Keratinocyte (primary cell): ENCODE results near the gene SYNE2. TPM values are rescaled to one million over a fixed set of nuclear protein-coding genes. Genes with fewer than 3 reads are reported as not detected.

Experiments
- DNase-seq: peaks from one replicate; pipeline ENCODE4 v3.0.0-alpha.2; 2011; ENCODE audit warnings: low read depth, missing footprints, low spot score
- FAIRE-seq: peaks from 2 replicates; lab custom pipeline; 2011; peaks lifted over from hg19 to GRCh38; lab: Jason Lieb, UNC
- H2AFZ ChIP-seq: 2 replicates; pipeline ENCODE4 v1.6.0; 2012; ENCODE audit warnings: low read length, control low read depth, inconsistent platforms; ENCODE audit not compliant: control insufficient read depth
- H3K27ac ChIP-seq: 2 replicates; pipeline ENCODE4 v1.5.1; 2011; ENCODE audit warnings: low read length; ENCODE audit not compliant: control insufficient read depth, insufficient read depth
- H3K27me3 ChIP-seq: 3 replicates; pipeline ENCODE4 v1.6.0; 2011; ENCODE audit warnings: low read length; ENCODE audit not compliant: control insufficient read depth, insufficient read depth; ENCODE audit errors: extremely low read depth
- H3K36me3 ChIP-seq, 2 experiments: 2 replicates in 1 of 2; 3 replicates in 1 of 2; pipeline ENCODE4 v1.5.1; 2011; ENCODE audit warnings: low read length in 2 of 2, mild to moderate bottlenecking in 1 of 2; ENCODE audit not compliant: control insufficient read depth in 2 of 2, insufficient read depth in 2 of 2; ENCODE audit errors: extremely low read depth in 1 of 2
- H3K4me1 ChIP-seq: 3 replicates; pipeline ENCODE4 v1.5.1; 2011; ENCODE audit warnings: low read length; ENCODE audit not compliant: control insufficient read depth, insufficient read depth; ENCODE audit errors: extremely low read depth
- H3K4me2 ChIP-seq: 3 replicates; pipeline ENCODE4 v1.6.0; 2011; ENCODE audit warnings: low read depth, low read length; ENCODE audit not compliant: control insufficient read depth, insufficient read depth; ENCODE audit errors: extremely low read depth
- H3K4me3 ChIP-seq, 3 experiments: fragments of 200-600 bp in 1 of 3; sonication (generic) in 1 of 3; 2 replicates in 2 of 3; 3 replicates in 1 of 3; pipeline ENCODE4 v1.5.1; 2011 to 2016; ENCODE audit warnings: low read length in 3 of 3, mild to moderate bottlenecking in 3 of 3, control low read depth in 2 of 3, inconsistent platforms in 1 of 3, low read depth in 1 of 3, mixed read lengths in 1 of 3, mixed run types in 1 of 3, moderate library complexity in 1 of 3; ENCODE audit not compliant: control insufficient read depth in 2 of 3, insufficient read depth in 2 of 3; ENCODE audit errors: extremely low read depth in 1 of 3
- H3K79me2 ChIP-seq: 2 replicates; pipeline ENCODE4 v1.6.0; 2012; ENCODE audit warnings: low read length; ENCODE audit not compliant: control insufficient read depth, insufficient read depth
- H3K9ac ChIP-seq: 3 replicates; pipeline ENCODE4 v1.6.0; 2011; ENCODE audit warnings: low read length; ENCODE audit not compliant: control insufficient read depth, insufficient read depth; ENCODE audit errors: extremely low read depth
- H3K9me1 ChIP-seq: 3 replicates; pipeline ENCODE4 v1.6.0; 2011; ENCODE audit warnings: low read length; ENCODE audit not compliant: control insufficient read depth, insufficient read depth; ENCODE audit errors: extremely low read depth
- H3K9me3 ChIP-seq: 2 replicates; pipeline ENCODE4 v1.5.1; 2012; ENCODE audit warnings: low read depth, low read length; ENCODE audit not compliant: control insufficient read depth
- H4K20me1 ChIP-seq: 3 replicates; pipeline ENCODE4 v1.6.0; 2011; ENCODE audit warnings: low read length; ENCODE audit not compliant: control insufficient read depth, insufficient read depth; ENCODE audit errors: extremely low read depth
- EZH2 ChIP-seq: IDR thresholded peaks from one replicate; pipeline ENCODE4 v1.6.1; 2012; ENCODE audit warnings: inconsistent platforms, mild to moderate bottlenecking, low read length, moderate library complexity
- dilution Hi-C: fragments of 300-500 bp; cut with MboI; formaldehyde crosslinking; loops from one replicate; pipeline ENCODE4 v1.7.0; 2020; ENCODE audit warnings: low sequenced_read_pairs; ENCODE audit not compliant: extremely low pct_ligation_motif_present
- polyA plus RNA-seq, 5 experiments: library from polyadenylated mRNA; depleted of rRNA in 3 of 5; stranded (reverse) in 3 of 5; stranded (forward) in 1 of 5; unstranded in 1 of 5; fragments of >200 nt; gene quantifications; 1 replicate in 1 of 5; 2 replicates in 3 of 5; 3 replicates in 1 of 5; pipeline versions ENCODE4 v1.2.1 to v1.2.3, GENCODE V29; 2011 to 2012; ENCODE audit warnings: missing spikeins in 2 of 5, low read depth in 1 of 5, low replicate concordance in 1 of 5
- TF ChIP-seq, protein P1 (sequence below), 3 experiments: IDR thresholded peaks in 1 of 3; conservative IDR thresholded peaks in 1 of 3; optimal IDR thresholded peaks in 1 of 3; 2 replicates in 2 of 3; 3 replicates in 1 of 3; pipeline versions ENCODE3 to v1.5.1; 2011; ENCODE audit warnings: low read length in 3 of 3, mild to moderate bottlenecking in 3 of 3, moderate library complexity in 2 of 3, control low read depth in 1 of 3, inconsistent platforms in 1 of 3; ENCODE audit not compliant: insufficient read depth in 2 of 3; ENCODE audit errors: extremely low read depth in 1 of 3

Gene SYNE2
- polyA plus RNA-seq, 1 donor (not counting 4 experiments of a cell fraction or from before 2014, with no cell fraction given): 9.9 TPM

DNA sequence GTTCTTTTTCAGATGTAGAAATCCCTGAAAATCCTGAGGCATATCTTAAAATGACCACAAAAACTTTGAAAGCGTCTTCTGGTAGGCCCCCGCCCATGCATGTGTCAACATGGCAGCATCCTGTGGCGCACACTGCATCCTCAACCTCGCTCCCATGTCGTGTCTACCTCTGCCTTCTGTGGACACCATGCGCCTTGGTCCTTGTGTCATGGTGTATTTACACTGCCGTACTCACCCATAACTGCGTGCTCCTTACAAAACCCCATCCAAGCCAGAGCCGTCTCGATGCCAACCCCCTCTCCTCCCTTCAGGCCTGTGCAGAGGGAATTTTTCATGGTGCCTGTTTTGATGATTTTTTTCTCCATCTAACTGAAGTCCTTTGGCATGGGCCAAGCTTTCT, 362.5 kb downstream of the SYNE2 start:
- Histone ChIP-seq H3K9me3 (no peaks in the 10 kb centered on the region), H3K4me1 (peaks cover 12% of the 10 kb centered on the region), H3K27me3 (no peaks in the 10 kb centered on the region), H3K9me1 (no peaks in the 10 kb centered on the region), H3K4me3 (no peak overlapping the region), H3K27ac (no peak overlapping the region), H3K9ac (no peak overlapping the region), H3K79me2 (no peaks in the 10 kb centered on the region), H4K20me1 (no peaks in the 10 kb centered on the region), H3K4me2 (no peak overlapping the region), H3K36me3 (peaks cover 9 to 23% of the 10 kb centered on the region in 2 experiments), H2AFZ (no peak overlapping the region)
- dilution Hi-C loops: no loop called here
- TF ChIP-seq EZH2: no peak
- TF ChIP-seq, protein P1, sequence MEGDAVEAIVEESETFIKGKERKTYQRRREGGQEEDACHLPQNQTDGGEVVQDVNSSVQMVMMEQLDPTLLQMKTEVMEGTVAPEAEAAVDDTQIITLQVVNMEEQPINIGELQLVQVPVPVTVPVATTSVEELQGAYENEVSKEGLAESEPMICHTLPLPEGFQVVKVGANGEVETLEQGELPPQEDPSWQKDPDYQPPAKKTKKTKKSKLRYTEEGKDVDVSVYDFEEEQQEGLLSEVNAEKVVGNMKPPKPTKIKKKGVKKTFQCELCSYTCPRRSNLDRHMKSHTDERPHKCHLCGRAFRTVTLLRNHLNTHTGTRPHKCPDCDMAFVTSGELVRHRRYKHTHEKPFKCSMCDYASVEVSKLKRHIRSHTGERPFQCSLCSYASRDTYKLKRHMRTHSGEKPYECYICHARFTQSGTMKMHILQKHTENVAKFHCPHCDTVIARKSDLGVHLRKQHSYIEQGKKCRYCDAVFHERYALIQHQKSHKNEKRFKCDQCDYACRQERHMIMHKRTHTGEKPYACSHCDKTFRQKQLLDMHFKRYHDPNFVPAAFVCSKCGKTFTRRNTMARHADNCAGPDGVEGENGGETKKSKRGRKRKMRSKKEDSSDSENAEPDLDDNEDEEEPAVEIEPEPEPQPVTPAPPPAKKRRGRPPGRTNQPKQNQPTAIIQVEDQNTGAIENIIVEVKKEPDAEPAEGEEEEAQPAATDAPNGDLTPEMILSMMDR (optimal IDR thresholded peaks at IDR 0.05 in 1 of 3, IDR thresholded peaks at IDR 0.05 in 1 of 3, conservative IDR thresholded peaks at IDR 0.05 in 1 of 3; ENCODE audit: extremely low read depth in 1 of 3, insufficient read depth in 2 of 3, low read length in 3 of 3): no peak
- DNase-seq (no peak), FAIRE-seq (no peak)

DNA sequence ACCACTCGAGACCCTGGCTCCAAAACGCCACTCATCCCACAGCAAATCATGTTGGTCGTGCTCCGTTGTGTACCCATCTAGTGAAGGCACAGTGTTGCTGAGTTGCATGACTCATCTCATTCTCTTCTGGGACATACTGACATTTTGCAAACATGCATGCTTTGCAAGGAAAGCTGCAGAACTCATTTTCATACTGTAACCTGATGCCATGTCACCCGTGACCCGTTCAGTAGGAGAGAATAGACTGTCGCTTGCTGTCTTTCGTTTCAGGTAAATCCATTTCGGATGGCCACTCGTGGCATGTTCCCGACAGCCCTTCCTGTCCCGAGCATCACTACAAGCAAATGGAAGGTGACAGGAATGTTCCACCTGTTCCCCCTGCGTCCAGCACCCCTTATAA, 363.2 kb downstream of the SYNE2 start:
- H3K79me2 ChIP-seq: no peaks in the 10 kb centered on the region
- no peaks in the 10 kb centered on the region for H4K20me1 ChIP-seq
- H3K4me1 ChIP-seq: peaks cover 12% of the 10 kb centered on the region
- H3K9me3 ChIP-seq: no peaks in the 10 kb centered on the region
- dilution Hi-C loops: no loop called here
- H3K36me3 ChIP-seq: peaks cover 12 to 27% of the 10 kb centered on the region in 2 experiments
- no peak overlapping the region for H3K4me2 ChIP-seq
- no peak for DNase-seq
- no peaks in the 10 kb centered on the region for H3K9me1 ChIP-seq
- H2AFZ ChIP-seq: no peak overlapping the region
- no peak overlapping the region for H3K4me3 ChIP-seq
- TF ChIP-seq, protein P1 (optimal IDR thresholded peaks at IDR 0.05 in 1 of 3, IDR thresholded peaks at IDR 0.05 in 1 of 3, conservative IDR thresholded peaks at IDR 0.05 in 1 of 3; ENCODE audit: extremely low read depth in 1 of 3, insufficient read depth in 2 of 3, low read length in 3 of 3): no peak
- TF ChIP-seq EZH2: no peak
- H3K9ac ChIP-seq: no peak overlapping the region
- no peak overlapping the region for H3K27ac ChIP-seq
- FAIRE-seq: no peak
- H3K27me3 ChIP-seq: no peaks in the 10 kb centered on the region
